OCI-LY1 (cell line): Measurements from ENCODE around the gene PARL.
"Not testable (repeated sequence)": the region's sequence is repeated elsewhere in the genome, so short reads cannot be mapped to it uniquely, and the experiment has no call there.

ENCODE experiments used
- H2AFZ ChIP-seq: fragments of 200-600 bp; sonication (generic), shearing (Covaris generic); 2 replicates; pipeline ENCODE4 v1.6.0; 2014; ENCODE audit warnings: antibody characterized with exemption, mild to moderate bottlenecking, low read length
- H3F3A ChIP-seq: fragments of 200-600 bp; sonication (generic), shearing (Covaris generic); 2 replicates; pipeline ENCODE4 v1.6.0; 2014; ENCODE audit warnings: mild to moderate bottlenecking, antibody characterized with exemption, low read length, moderate library complexity; ENCODE audit not compliant: insufficient read depth
- H3K27ac ChIP-seq: fragments of 200-600 bp; sonication (generic); 2 replicates; pipeline ENCODE4 v1.5.1; 2014; ENCODE audit warnings: low read length, mixed run types, mild to moderate bottlenecking, low read depth; ENCODE audit not compliant: poor library complexity, severe bottlenecking
- H3K27me3 ChIP-seq: fragments of 200-600 bp; sonication (generic); 2 replicates; pipeline ENCODE4 v1.6.0; 2014; ENCODE audit warnings: antibody characterized with exemption, mild to moderate bottlenecking, low read length, moderate library complexity; ENCODE audit not compliant: insufficient read depth
- H3K36me3 ChIP-seq: fragments of 200-600 bp; sonication (generic); 2 replicates; pipeline ENCODE4 v1.6.1; 2014; ENCODE audit warnings: mild to moderate bottlenecking, antibody characterized with exemption, low read length, moderate library complexity, mixed read lengths; ENCODE audit not compliant: insufficient read depth
- H3K4me1 ChIP-seq: fragments of 200-600 bp; sonication (generic); 2 replicates; pipeline ENCODE4 v1.5.1; 2014; ENCODE audit warnings: mild to moderate bottlenecking, low read length, moderate library complexity; ENCODE audit not compliant: insufficient read depth, severe bottlenecking
- H3K4me2 ChIP-seq: fragments of 200-600 bp; sonication (generic), shearing (Covaris generic); 2 replicates; pipeline ENCODE4 v1.6.1; 2014; ENCODE audit warnings: low read length
- H3K4me3 ChIP-seq: fragments of 200-600 bp; sonication (generic); 2 replicates; pipeline ENCODE4 v1.5.1; 2014; ENCODE audit warnings: low read length, low read depth, mild to moderate bottlenecking, mixed read lengths; ENCODE audit not compliant: poor library complexity, severe bottlenecking
- H3K79me2 ChIP-seq: fragments of 200-600 bp; shearing (Covaris generic); 2 replicates; pipeline ENCODE4 v1.6.1; 2016; ENCODE audit warnings: mixed run types, low read length, mixed read lengths; ENCODE audit not compliant: insufficient read depth
- H3K9ac ChIP-seq: fragments of 200-600 bp; sonication (generic), shearing (Covaris generic); 2 replicates; pipeline ENCODE4 v1.6.1; 2014; ENCODE audit warnings: mild to moderate bottlenecking, low read length, mixed read lengths
- H3K9me2 ChIP-seq: fragments of 200-600 bp; sonication (generic), shearing (Covaris generic); 2 replicates; pipeline ENCODE4 v1.6.1; 2014; ENCODE audit warnings: low read depth, mild to moderate bottlenecking, low read length, mixed read lengths
- H3K9me3 ChIP-seq: fragments of 200-600 bp; shearing (Covaris generic); 2 replicates; pipeline ENCODE4 v1.6.1; 2014; ENCODE audit warnings: low read length, mixed read lengths
- H4K20me1 ChIP-seq: fragments of 200-600 bp; sonication (generic), shearing (Covaris generic); 2 replicates; pipeline ENCODE4 v1.6.0; 2016; ENCODE audit warnings: mild to moderate bottlenecking, low read length; ENCODE audit not compliant: insufficient read depth
- CTCF ChIP-seq: fragments of 200-600 bp; sonication (generic), shearing (Covaris generic); IDR thresholded peaks from 2 replicates; pipeline ENCODE4 v1.5.1; 2017; ENCODE audit warnings: mild to moderate bottlenecking, antibody characterized with exemption, low read length, moderate library complexity, mixed read lengths
- EZH2 ChIP-seq: fragments of 200-600 bp; sonication (generic), shearing (Covaris generic); IDR thresholded peaks from 2 replicates; pipeline ENCODE4 v1.8.0; 2017; ENCODE audit warnings: borderline replicate concordance, mixed run types, mild to moderate bottlenecking, antibody characterized with exemption, low read length, moderate library complexity, mixed read lengths

The PARL gene

GRCh38 chr3:183879243-183879642, 5.4 kb downstream of the PARL start:
- Histone ChIP-seq H3K79me2 (peaks cover 89% of the 10 kb centered on the region), H3K4me1 (peaks cover 17% of the 10 kb centered on the region), H3K27me3 (no peaks in the 10 kb centered on the region), H4K20me1 (no peaks in the 10 kb centered on the region), H3K27ac (no peak overlapping the region), H2AFZ (no peak overlapping the region), H3K4me3 (no peak overlapping the region), H3K4me2 (no peak overlapping the region), H3K9ac (no peak overlapping the region), H3K36me3 (peaks cover 35% of the 10 kb centered on the region; the same call in 1 of the 2 replicates), H3F3A (no peaks in the 10 kb centered on the region), H3K9me2 (no peaks in the 10 kb centered on the region), H3K9me3 (no peaks in the 10 kb centered on the region)
- no peak for TF ChIP-seq CTCF

GRCh38 chr3:183878071-183878470, 6.6 kb downstream of the PARL start:
- no peak overlapping the region for H3K4me2 ChIP-seq
- no peaks in the 10 kb centered on the region for H3K9me2 ChIP-seq
- H3K79me2 ChIP-seq: peaks cover 88% of the 10 kb centered on the region
- no peak overlapping the region for H3K9ac ChIP-seq
- TF ChIP-seq EZH2 (no peak), CTCF (no peak)
- H3F3A ChIP-seq: no peaks in the 10 kb centered on the region
- H4K20me1 ChIP-seq: 0 out of 2 replicates have a peak, but pooled peaks cover 2% of the 10 kb centered on the region
- no peak overlapping the region for H3K4me3 ChIP-seq
- no peaks in the 10 kb centered on the region for H3K9me3 ChIP-seq
- H2AFZ ChIP-seq: no peak overlapping the region
- H3K27me3 ChIP-seq: no peaks in the 10 kb centered on the region
- peaks cover 35% of the 10 kb centered on the region; the same call in 1 of the 2 replicates for H3K36me3 ChIP-seq
- peaks cover 9% of the 10 kb centered on the region for H3K4me1 ChIP-seq
- H3K27ac ChIP-seq: no peak overlapping the region

GRCh38 chr3:183877227-183877626, 7.5 kb downstream of the PARL start:
- H3K9me2 ChIP-seq, H3K4me2 ChIP-seq, H3K9me3 ChIP-seq, H3K4me1 ChIP-seq, H3F3A ChIP-seq, H2AFZ ChIP-seq, H3K9ac ChIP-seq, H3K27me3 ChIP-seq, H4K20me1 ChIP-seq, H3K27ac ChIP-seq, H3K4me3 ChIP-seq: not testable (repeated sequence)
- Histone ChIP-seq H3K36me3 (peaks cover 35% of the 10 kb centered on the region; the same call in 1 of the 2 replicates), H3K79me2 (peaks cover 88% of the 10 kb centered on the region)

DNA sequence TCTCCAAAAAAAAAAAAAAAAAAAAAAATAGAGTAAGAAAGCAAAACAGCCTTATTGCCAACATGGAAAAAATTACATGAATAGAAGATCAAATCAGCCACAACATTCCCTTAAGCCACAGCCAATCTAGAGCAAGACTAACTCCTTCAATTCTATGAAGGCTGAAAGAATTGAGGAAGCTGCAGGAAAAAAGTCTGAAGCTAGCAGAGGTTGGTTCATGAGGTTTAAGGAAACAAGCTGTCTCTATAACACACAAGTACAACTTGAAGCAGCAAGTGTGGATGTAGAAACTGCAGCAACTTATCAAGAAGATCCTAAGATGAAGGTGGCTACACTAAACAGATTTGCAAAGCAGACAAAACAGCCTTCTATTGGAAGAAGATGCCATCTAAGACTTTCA, 9.3 kb downstream of the PARL start:
- Histone ChIP-seq H3K36me3 (peaks cover 29% of the 10 kb centered on the region; the same call in 1 of the 2 replicates), H4K20me1 (0 out of 2 replicates have a peak, but pooled peaks cover 2% of the 10 kb centered on the region), H3K9ac (no peak overlapping the region), H3K9me2 (no peaks in the 10 kb centered on the region), H2AFZ (no peak overlapping the region), H3K27ac (no peak overlapping the region), H3K79me2 (peaks cover 90% of the 10 kb centered on the region), H3K27me3 (no peaks in the 10 kb centered on the region), H3K9me3 (no peaks in the 10 kb centered on the region), H3K4me1 (no peaks in the 10 kb centered on the region), H3K4me3 (no peak overlapping the region), H3F3A (no peaks in the 10 kb centered on the region), H3K4me2 (no peak overlapping the region)
- no peak for TF ChIP-seq EZH2
- TF ChIP-seq CTCF: no peak
